NCI-H128 (cell line): Measurements from ENCODE around the gene TPPP3.
"Not testable (repeated sequence)": the region's sequence is repeated elsewhere in the genome, so short reads cannot be mapped to it uniquely, and the experiment has no call there.

Experiments used
- DNase-seq: peaks from one replicate; lab custom pipeline; 2025; ENCODE audit not compliant: unreplicated experiment; lab: John Stamatoyannopoulos, UW

Gene TPPP3

DNA sequence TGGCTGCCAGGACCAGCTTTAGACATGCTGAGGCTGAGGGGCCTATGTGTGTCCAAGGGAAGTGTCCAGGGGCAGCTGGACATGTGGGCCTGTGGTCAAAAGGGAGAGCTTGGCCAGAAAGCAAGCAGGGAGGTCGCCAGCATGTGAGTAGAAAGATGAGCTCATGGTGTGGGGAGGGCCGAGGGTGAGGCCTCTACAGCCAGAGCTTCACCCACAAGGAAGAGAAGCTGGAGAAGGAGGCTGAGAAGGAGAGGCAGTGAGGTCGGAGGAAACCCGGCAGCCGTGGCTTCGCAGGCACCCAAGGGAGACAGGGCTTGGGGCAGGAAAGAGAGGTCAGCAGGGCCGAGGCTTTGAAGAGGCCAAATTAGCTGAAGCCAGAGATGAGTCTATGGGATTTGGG is 33.7 kb upstream of the TPPP3 start:
- no peak for DNase-seq

DNA sequence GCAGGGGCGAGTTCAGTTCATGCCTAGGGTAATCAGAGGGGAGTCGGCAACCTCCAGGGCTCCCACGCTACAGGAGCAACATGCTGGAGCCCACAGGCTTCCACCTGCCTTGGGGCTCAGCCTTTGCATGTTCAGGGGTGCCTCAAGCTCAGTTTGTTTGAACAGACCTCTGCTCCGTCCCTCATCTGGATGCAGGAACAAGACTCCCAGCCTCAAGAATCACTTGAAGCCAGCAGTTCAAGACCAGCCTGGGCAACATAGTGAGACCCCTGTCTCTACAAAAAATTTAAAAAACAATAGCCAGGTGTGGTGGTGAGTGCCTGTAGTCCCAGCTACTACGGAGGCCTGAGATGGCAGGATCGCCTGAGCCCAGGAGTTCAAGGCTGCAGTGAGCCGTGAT is 32.7 kb upstream of the TPPP3 start:
- DNase-seq: no peak

DNA sequence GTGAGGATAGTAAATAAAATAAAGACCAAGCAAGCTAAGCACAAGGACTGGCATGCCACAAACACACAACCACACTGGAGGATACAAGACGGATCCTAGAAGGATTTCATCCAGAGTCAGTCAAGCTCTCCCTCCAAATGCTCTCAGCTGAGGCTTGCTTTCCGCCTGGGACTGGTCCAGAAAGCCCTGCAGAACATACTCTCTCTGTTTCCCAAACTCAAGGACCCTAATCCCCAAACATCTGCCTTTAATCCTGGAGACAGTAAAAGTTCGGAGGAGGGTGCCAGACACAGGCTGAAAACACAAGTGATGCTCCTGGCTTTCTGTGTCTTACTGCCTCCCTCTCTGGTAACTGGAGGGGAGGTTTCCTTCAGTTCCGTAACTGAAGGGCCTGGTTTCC is 32.3 kb upstream of the TPPP3 start:
- DNase-seq: no peak

DNA sequence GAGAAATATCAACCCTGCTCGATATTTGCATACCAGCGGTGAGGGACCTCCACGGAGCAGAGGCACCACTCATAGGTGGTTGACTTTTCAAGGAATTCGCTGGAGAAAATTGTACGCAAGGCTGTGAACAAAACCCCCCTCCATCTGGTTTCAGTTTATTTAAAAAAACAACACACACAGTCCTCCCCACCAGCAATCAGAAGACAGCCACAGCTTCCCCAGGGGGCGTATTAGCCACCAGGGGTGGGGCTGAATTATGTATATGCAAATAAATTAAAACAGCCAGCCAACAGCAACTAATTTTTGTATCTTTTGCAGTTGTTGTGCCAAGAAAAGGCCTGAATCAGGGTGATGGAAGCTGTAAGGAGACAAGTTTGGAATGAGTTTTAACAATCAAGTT is 31.8 kb upstream of the TPPP3 start:
- no peak for DNase-seq

DNA sequence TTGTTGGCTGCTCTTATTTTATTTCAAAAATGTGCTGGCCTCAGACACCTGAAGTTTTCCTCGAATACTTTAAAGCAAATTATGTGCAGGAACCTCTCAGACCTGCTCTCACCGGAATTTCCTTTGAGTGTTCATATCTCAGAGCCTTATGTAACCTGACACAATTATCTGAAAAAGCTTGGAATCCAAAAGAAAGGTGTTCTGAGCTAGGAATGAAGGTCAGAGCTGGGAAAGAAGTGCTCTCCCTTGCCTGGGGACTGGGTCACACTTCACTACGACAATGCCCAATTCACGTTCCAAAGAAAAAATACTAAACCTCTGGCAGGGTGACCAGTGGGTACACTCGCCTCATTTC is 30.9 kb upstream of the TPPP3 start:
- no peak for DNase-seq

DNA sequence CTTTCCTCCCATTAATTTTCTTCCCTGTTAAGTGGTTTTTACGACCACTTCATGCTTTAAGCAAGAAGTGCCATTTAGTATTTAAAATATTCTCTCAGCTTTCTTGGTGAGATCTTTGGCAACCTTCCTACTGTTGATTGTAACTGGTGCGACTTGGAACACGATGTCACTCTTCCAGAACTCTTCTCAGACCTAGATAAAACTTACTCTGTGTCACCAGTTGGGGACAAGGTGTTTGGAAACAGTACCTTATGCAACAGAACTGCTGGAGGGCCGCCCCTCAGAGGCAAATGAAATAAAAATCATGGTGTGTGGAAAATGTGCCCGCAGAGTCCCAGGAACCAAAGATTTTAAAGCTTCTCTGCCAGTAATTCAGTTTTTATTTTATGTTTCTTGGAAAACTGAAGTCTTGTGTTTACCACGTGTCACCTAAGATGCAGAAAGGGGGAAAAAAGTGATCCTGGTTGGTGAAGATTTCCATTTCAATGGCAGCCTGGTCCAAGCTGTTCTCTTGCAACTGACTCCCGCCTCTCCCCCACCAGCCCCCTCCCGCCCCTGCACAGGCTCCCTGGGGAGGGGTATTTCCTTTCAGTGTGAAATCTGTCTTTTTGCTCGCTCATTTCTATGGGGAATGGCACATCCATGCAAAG is 30.4 kb upstream of the TPPP3 start:
- no peak for DNase-seq

DNA sequence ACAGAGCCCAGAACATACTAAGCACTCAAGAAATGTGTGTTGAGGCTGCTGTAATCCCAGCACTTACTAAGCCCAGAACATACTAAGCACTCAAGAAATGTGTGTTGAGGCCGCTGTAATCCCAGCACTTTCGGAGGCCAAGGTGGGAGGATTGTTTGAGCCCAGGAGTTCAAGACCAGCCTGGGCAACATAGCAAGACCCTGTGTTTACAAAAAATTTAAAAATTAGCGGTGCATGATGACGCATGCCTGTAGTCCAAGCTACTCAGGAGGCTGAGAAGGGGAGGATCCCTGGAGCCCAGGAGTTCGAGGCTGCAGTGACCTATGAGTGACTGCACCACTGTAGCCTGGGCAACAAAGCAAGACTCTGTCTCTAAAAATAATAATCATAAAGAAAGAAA is 29.7 kb upstream of the TPPP3 start:
- DNase-seq: no peak

DNA sequence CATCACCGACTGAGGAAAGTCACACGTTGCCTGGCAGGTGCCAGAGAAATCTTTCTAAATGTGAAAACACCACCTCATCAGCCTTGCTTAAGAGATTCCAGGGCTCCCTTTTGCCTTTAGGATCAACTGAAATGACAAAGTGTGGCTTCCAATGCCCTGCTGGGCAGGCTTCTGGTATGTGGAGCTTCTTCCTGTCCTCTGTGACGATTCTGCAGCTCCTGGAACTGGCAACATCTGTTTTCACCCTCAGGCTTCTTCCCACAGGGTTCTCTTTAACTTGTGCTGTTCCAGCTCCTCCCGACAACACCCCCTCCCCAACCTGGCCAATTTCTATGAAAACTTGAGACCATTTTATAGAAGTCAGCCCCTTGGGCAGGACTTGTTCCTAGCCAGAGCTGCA is 27.7 kb upstream of the TPPP3 start:
- DNase-seq: no peak

DNA sequence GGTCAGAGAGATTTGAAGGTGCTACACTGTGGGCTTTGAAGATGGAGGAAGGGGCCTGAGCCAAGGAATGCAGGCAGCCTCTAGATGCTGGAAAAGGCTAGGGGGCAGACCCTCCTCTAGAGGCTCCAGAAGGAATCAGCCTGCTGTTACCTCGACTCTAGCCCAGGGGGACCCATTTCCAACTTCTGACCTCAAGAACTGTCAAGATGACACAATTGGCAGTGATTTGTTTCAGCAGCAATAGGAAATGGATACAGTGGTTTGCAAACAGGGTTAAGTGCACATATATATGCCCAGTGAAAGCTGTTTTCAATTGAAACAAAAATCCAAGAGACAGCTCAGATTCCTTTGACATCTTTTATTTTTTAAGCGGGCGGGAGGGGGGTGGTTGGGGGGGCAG is 26.6 kb upstream of the TPPP3 start:
- DNase-seq: no peak

DNA sequence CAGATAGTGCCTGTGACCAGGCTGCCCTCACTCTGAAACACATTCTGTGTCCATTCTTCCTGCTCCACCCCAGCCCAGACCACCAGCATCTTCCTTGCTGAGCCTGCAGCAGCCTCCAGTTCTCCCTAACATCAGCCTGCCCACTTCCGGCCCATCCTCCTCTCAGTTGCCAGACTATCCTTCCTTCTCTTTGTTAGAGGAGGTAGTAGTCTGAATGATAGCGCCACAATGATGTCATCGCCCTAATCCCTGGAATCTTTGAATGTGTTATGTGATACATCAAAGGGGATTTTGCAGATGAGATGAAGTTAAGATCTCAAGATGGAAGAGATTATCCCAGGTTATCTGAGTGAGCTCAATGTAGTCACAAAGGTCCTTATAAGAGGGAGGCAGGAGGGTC is 26.2 kb upstream of the TPPP3 start:
- DNase-seq: no peak

DNA sequence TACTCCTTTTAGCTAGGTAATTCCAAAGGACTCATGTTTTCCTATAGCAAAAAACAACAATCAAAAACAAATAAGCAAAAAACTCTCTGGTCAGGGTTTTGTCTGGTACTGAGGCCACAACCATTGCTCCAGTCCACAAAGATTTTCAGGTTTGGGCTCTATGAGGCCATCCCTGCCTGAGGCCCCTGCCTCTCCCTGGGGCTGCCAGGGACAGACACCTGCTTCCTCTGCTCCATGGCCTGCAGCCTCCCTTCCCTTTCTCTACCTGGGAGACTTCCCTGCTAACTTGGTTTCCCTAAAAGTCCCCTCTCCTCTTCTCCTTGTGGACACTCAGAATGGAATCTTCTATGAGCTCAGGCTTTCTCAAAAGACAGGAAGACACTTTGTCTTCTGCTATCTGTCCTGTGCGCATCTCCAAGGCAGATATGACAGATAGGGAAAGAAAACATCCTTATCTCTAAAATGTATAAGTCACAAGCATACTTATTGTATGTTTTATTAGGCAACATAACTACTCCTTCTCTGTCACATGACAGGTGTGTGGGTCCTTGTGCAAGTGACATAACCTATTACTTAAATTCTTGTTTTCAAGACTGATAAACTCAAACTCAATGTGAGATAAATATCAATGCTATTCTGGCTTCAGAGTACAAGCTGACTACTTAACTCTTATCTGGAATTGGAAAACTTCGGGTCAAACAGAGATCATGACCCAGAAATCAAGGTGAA is 24.2 kb upstream of the TPPP3 start:
- DNase-seq: no peak

DNA sequence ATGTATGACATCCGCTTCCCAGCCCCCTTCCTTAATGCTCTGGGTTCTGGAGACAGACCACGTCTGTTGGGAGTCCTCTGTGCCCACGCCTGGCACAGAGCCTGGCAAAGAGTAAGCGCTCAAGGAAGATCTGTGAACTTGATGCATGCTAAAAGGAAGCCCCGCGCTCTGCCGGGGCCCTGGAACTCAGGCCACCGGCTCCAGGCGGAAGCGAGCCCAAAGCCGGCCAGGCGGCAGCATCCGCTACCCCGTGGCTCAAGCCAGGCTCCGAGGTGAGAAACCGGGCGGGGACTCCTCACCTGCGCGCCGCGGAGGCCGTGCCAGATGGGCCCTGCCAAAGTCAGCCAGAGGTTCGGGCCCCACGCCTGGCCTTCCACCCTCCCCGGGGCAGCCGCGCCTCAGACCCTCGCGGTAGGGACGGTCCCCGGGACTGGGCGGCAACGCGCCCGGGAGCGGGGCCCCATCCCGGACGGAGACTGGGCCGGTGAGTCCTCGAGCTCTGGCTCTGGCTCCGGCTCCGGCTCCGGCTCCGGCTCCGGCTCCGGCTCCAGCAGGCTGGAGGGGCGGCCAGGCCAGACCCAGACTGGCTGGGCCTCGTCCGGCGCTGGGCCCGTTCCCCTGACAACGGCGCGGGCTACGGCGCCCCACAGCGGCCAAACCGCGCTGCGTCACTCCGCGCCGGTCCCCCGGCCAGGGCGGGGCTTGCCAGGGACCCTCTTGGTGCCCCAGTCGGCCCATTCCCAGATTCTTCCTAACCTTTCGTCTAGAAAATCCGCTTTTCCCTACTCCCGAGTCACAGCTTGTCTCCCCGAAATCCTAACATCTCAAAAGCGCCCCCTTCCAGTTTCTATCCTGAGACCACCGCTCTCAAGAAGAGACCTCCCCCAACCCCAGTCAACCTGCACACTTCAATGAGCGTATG is 22.8 kb upstream of the TPPP3 start, which contains the start of gene ZDHHC1:
Gene ZDHHC1 (minus strand): TSS at position 606 of the 922 bp plus-strand sequence. CDS start 8,702 bp downstream, outside the sequence.
- peak; percentile 29 for DNase-seq

DNA sequence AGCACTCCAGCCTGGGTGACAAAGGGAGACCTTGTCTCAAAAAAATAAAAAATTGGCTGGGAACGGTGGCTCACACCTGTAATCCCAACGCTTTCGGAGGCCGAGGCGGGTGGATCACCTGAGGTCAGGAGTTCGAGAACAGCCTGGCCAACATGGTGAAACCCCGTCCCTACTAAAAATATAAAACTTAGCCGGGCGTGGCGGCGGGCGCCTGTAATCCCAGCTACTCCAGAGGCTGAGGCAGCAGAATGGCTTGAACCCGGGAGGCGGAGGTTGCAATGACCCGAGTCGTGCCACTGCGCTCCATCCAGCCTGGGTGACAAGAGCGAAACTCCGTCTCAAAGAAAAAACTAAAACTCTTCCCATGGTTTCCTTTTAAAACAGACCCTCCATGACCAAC is 22.1 kb upstream of the TPPP3 start:
- not testable (repeated sequence) for DNase-seq

DNA sequence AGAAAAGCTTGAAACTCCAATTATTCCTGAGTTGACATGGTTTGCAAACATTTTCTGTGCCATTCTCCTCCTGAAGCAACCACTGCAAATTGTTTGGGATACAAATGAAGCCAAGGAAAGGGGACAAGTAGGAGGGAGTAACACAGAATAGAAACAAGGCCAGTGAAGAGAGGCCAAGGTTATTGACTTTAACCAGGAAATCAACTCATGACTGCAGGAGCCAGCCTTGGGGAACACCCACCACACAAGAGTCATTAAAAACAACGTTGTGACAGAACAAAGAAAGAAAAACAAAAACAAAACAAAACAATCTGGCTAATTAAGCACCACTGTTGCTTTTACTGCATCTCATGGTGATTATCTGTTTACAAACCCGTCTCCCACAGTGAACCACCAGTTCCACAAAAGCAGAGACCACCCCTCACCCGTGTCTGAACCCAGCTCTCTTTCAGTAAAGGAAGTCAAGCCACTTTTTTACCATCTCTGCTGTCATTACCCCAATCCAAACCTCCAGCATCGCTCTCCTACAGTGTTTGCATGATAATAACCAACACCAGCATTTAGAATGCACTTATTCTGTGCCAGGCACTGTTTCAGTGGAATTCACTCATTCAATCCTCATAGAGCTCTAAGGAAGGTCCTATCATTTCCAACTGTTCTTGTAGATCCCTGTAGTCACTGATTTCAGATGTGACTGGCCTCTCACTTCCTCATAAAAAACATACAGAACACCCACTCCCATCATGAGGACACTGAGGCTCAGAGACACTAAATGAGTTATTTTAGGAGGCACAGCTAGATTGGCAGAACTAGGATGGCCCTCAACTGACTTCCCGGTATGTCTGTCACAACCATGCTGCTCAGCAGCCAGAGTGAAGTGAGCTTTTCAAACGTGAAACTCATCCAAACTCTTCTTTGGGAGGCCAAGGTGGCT is 20.9 kb upstream of the TPPP3 start:
- no peak for DNase-seq

DNA sequence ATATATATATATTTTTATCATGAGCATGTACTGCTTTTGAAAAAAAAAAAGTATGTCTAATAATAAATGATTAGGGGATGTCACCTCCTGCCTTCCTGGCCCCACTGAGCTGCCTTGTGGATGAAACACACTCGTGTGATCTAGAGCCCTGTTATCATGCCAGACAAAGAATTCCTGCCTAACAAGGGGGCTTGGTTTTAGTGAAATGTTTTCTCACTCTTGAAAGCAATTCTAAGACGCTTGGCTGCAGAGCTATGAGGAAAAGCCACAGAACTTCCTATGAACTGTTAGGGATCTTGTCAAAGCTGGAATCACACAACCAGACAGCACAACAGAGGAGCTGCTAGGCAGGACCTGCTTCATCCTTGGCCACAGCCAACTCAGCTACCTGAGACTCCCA is 19.0 kb upstream of the TPPP3 start:
- DNase-seq: no peak

DNA sequence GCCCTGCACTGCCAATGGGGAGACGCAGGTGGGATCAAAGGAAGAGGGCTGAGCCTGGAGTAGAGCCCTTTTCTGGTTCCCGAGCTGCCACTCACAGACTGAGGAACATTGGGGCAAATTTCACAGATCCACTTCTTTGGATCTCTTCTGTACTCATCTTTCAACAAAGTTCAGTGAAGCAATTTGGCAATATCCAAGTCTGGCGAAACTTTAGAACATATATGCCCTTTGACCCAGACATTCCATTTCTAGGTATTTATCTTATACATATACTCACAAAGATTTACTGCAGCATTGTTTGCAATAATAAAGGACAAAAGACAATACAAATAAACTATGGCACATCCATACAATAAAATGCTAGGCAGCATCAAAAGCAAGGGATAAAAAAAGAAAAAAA is 18.0 kb upstream of the TPPP3 start:
- DNase-seq: no peak

DNA sequence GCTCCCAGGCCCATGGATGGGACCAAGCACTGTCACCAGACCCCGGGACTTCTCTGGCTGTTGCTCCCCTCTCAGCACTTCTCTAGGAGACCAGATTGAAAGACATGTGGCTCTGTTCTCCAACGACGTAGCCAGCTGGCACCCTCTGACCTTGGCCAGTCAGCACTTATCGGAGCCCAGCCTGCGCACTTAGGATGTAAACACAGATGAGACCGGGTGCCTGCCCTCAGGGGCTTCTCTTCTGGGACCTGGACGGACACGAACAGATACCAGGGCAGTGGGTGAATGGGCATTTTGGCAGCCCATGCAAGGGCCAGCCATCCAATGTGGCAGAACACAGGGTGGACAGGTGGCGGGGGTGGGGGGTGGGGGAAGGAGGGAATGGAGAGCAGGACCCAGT is 16.3 kb upstream of the TPPP3 start:
- no peak for DNase-seq

DNA sequence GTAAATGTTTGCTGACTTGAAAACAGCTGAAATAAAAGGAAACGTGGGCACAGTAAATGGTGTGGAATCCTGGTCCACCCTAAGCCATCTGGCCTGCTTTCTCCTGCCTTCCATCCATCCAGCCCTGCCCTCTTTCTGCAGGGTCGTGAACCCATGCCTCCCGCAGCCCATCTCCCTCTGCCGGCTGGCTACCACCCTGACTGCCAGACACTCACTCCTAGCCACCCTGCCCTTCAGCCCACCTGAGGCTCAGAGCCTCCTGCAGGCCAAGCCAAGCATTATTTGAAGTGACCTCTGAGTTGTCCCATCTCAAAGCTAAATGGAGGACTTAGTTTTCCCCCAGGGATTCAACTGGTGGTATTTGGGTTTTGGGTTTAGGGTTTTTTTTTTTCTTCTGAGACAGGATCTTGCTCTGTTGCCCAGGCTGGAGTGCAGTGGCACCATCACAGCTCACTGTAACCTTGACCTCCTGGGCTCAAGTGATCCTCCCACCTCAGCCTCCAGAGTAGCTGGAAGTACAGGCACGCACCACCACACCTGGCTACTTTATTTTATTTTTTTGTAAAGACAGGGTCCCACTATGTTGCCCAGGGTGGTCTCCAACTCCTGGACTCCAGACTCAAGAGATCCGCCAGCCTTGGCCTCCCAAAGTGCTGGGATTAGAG is 14.6 kb upstream of the TPPP3 start:
- DNase-seq: no peak

DNA sequence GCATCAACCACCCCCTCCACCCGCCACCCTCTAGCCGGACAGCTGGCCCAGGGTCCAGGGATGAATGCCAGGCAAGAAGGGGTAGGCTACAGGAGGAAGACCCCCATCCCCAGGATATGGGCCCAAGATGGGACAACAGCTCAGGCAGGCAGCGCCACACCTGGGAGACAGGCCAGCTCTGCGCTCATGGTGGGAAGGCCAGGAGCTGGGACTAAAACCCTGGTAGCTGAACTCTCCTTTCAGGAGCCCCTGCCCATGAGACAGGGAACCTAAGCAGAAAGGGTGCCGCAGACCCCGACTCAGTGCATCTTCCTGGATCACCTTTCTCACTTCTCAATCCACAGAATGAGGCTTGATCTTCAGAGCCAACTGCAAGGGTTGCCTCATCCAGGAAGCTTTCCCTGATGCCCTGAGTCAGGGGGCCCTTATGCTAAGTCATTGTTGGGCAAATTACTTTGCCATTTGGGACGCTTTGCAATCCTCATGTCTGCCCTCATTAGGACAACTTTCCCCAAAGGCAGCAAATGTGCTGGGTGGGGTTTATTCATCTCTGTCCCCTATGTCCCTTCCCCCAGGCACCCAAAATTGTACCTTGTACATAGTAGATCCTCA is 14.0 kb upstream of the TPPP3 start:
- DNase-seq: no peak
